Measurements from ENCODE around the gene SYT7. TPM values are rescaled to one million over a fixed set of nuclear protein-coding genes. Genes with fewer than 3 reads are reported as not detected.

The SYT7 gene
- total RNA-seq, 1 experiment from 2014 or later, result 9.9 TPM

GRCh38 chr11:61507012-61507768, 73.7 kb downstream of the SYT7 start:
- Histone ChIP-seq H3K9me3 (no peaks in the 10 kb centered on the region), H3K4me3 (no peak overlapping the region), H3K36me3 (no peaks in the 10 kb centered on the region), H3K27me3 (peaks cover 2% of the 10 kb centered on the region; the same call in 1 of the 2 replicates)
- peak; percentile 27 for DNase-seq

GRCh38 chr11:61505640-61506155, 75.2 kb downstream of the SYT7 start:
- no peak overlapping the region for H3K4me3 ChIP-seq
- H3K27me3 ChIP-seq, result peaks cover 2% of the 10 kb centered on the region; the same call in 1 of the 2 replicates
- no peaks in the 10 kb centered on the region for H3K9me3 ChIP-seq
- peak; percentile 83 for DNase-seq
- no peaks in the 10 kb centered on the region for H3K36me3 ChIP-seq

- no peak for DNase-seq
- H3K27me3 ChIP-seq, result peaks cover 2% of the 10 kb centered on the region; the same call in 1 of the 2 replicates
- no peak overlapping the region for H3K4me3 ChIP-seq
- no peaks in the 10 kb centered on the region for H3K9me3 ChIP-seq
- no peaks in the 10 kb centered on the region for H3K36me3 ChIP-seq
Observed at GRCh38 chr11:61505106-61505505, 75.8 kb downstream of the SYT7 start.

- no peak for DNase-seq
- Histone ChIP-seq H3K36me3 (no peaks in the 10 kb centered on the region), H3K27me3 (peaks cover 2% of the 10 kb centered on the region; the same call in 1 of the 2 replicates), H3K9me3 (no peaks in the 10 kb centered on the region), H3K4me3 (no peak overlapping the region)
Observed at GRCh38 chr11:61503135-61503770, 77.6 kb downstream of the SYT7 start.

GRCh38 chr11:61502522-61502921, 78.4 kb downstream of the SYT7 start:
- Histone ChIP-seq H3K36me3 (no peaks in the 10 kb centered on the region), H3K4me3 (no peak overlapping the region), H3K27me3 (peaks cover 2% of the 10 kb centered on the region; the same call in 1 of the 2 replicates)

GRCh38 chr11:61499816-61500491, 80.9 kb downstream of the SYT7 start:
- Histone ChIP-seq H3K9me3 (no peaks in the 10 kb centered on the region), H3K27me3 (no peaks in the 10 kb centered on the region), H3K36me3 (no peaks in the 10 kb centered on the region), H3K4me3 (no peak overlapping the region)
- DNase-seq, result no peak

More at GRCh38 chr11:61502522-61502921, 78.4 kb downstream of the SYT7 start:
- H3K9me3 ChIP-seq, result no peaks in the 10 kb centered on the region
- no peak for DNase-seq

- Histone ChIP-seq H3K4me3 (no peak overlapping the region), H3K36me3 (no peaks in the 10 kb centered on the region), H3K27me3 (no peaks in the 10 kb centered on the region), H3K9me3 (no peaks in the 10 kb centered on the region)
- no peak for DNase-seq
Observed at GRCh38 chr11:61498767-61499341, 82.0 kb downstream of the SYT7 start.

GRCh38 chr11:61497876-61498275, 83.0 kb downstream of the SYT7 start:
- DNase-seq, result no peak
- H3K36me3 ChIP-seq, result no peaks in the 10 kb centered on the region
- H3K4me3 ChIP-seq, result no peak overlapping the region
- no peaks in the 10 kb centered on the region for H3K9me3 ChIP-seq
- H3K27me3 ChIP-seq, result no peaks in the 10 kb centered on the region

GRCh38 chr11:61497473-61497872, 83.4 kb downstream of the SYT7 start:
- no peak for DNase-seq
- Histone ChIP-seq H3K36me3 (no peaks in the 10 kb centered on the region), H3K9me3 (no peaks in the 10 kb centered on the region)

GRCh38 chr11:61496602-61497400, 84.1 kb downstream of the SYT7 start:
- DNase-seq, result no peak

More at GRCh38 chr11:61497473-61497872, 83.4 kb downstream of the SYT7 start:
- no peak overlapping the region for H3K4me3 ChIP-seq
- no peaks in the 10 kb centered on the region for H3K27me3 ChIP-seq

GRCh38 chr11:61495801-61496601, 84.9 kb downstream of the SYT7 start:
- Histone ChIP-seq H3K4me3 (no peak overlapping the region), H3K27me3 (no peaks in the 10 kb centered on the region), H3K9me3 (no peaks in the 10 kb centered on the region), H3K36me3 (no peaks in the 10 kb centered on the region)
- DNase-seq, result no peak

More at GRCh38 chr11:61496602-61497400, 84.1 kb downstream of the SYT7 start:
- no peaks in the 10 kb centered on the region for H3K9me3 ChIP-seq
- H3K4me3 ChIP-seq, result no peak overlapping the region
- no peaks in the 10 kb centered on the region for H3K27me3 ChIP-seq
- no peaks in the 10 kb centered on the region for H3K36me3 ChIP-seq

- DNase-seq, result no peak
- Histone ChIP-seq H3K9me3 (no peaks in the 10 kb centered on the region), H3K4me3 (no peak overlapping the region), H3K36me3 (no peaks in the 10 kb centered on the region), H3K27me3 (no peaks in the 10 kb centered on the region)
Observed at GRCh38 chr11:61494381-61494961, 86.4 kb downstream of the SYT7 start.

GRCh38 chr11:61491736-61492395, 89.0 kb downstream of the SYT7 start:
- H3K27me3 ChIP-seq, result no peaks in the 10 kb centered on the region
- no peaks in the 10 kb centered on the region for H3K9me3 ChIP-seq
- H3K4me3 ChIP-seq, result no peak overlapping the region
- no peak for DNase-seq
- no peaks in the 10 kb centered on the region for H3K36me3 ChIP-seq

GRCh38 chr11:61489833-61490721, 90.8 kb downstream of the SYT7 start:
- Histone ChIP-seq H3K9me3 (no peaks in the 10 kb centered on the region), H3K27me3 (no peaks in the 10 kb centered on the region), H3K4me3 (no peak overlapping the region), H3K36me3 (no peaks in the 10 kb centered on the region)
- DNase-seq, result peak; percentile 90
